Hepatocyte (in vitro differentiated cells): Measurements from ENCODE around the gene NIM1K. TPM values are rescaled to one million over a fixed set of nuclear protein-coding genes. Genes with fewer than 3 reads are reported as not detected.
"Not testable (repeated sequence)": the region's sequence is repeated elsewhere in the genome, so short reads cannot be mapped to it uniquely, and the experiment has no call there.

Experiments used
- DNase-seq: peaks from one replicate; pipeline ENCODE4 v3.0.0-alpha.2; 2016; ENCODE audit warnings: low spot score
- H2AFZ ChIP-seq: fragments of 200-600 bp; sonication (generic); 2 replicates; pipeline ENCODE4 v1.6.0; 2016; ENCODE audit warnings: antibody characterized with exemption, mild to moderate bottlenecking
- H3K27ac ChIP-seq: fragments of 200-600 bp; sonication (generic); 2 replicates; pipeline ENCODE4 v1.5.1; 2016; ENCODE audit warnings: mild to moderate bottlenecking
- H3K27me3 ChIP-seq: fragments of 200-600 bp; sonication (generic); 2 replicates; pipeline ENCODE4 v1.6.1; 2016
- H3K36me3 ChIP-seq: fragments of 200-600 bp; sonication (generic); replicated peaks from 2 replicates; pipeline ENCODE4 v1.5.1; 2016; ENCODE audit warnings: low read depth; ENCODE audit not compliant: insufficient read depth
- H3K4me1 ChIP-seq: fragments of 200-600 bp; sonication (generic); 2 replicates; pipeline ENCODE4 v1.5.1; 2016; ENCODE audit warnings: mild to moderate bottlenecking, moderate library complexity; ENCODE audit not compliant: insufficient read depth
- H3K4me2 ChIP-seq: fragments of 200-600 bp; sonication (generic); 2 replicates; pipeline ENCODE4 v1.6.0; 2016
- H3K4me3 ChIP-seq: fragments of 200-600 bp; sonication (generic); 2 replicates; pipeline ENCODE4 v1.5.1; 2016; ENCODE audit warnings: mild to moderate bottlenecking
- H3K79me2 ChIP-seq: fragments of 200-600 bp; sonication (generic); 2 replicates; pipeline ENCODE4 v1.6.0; 2017; ENCODE audit warnings: mild to moderate bottlenecking
- H3K9me2 ChIP-seq: fragments of 200-600 bp; sonication (generic); replicated peaks from 2 replicates; pipeline ENCODE4 v1.6.0; 2017; ENCODE audit warnings: mild to moderate bottlenecking; ENCODE audit not compliant: insufficient read depth
- H3K9me3 ChIP-seq: fragments of 200-600 bp; sonication (generic); 2 replicates; pipeline ENCODE4 v1.5.1; 2016; ENCODE audit warnings: low read depth, mild to moderate bottlenecking
- H4K20me1 ChIP-seq: fragments of 200-600 bp; sonication (generic); 2 replicates; pipeline ENCODE4 v1.6.0; 2016; ENCODE audit warnings: mild to moderate bottlenecking; ENCODE audit not compliant: insufficient read depth, poor library complexity, severe bottlenecking
- EZH2 ChIP-seq: fragments of 200-600 bp; sonication (generic); IDR thresholded peaks from 2 replicates; pipeline ENCODE4 v1.6.1; 2016; ENCODE audit warnings: antibody characterized with exemption, mild to moderate bottlenecking, borderline replicate concordance
- EZH2phosphoT487 ChIP-seq: fragments of 200-600 bp; sonication (generic); IDR thresholded peaks from one replicate; pipeline ENCODE4 v1.6.1; 2018; ENCODE audit warnings: antibody characterized with exemption, mild to moderate bottlenecking, low read depth, moderate library complexity; ENCODE audit not compliant: unreplicated experiment, severe bottlenecking
- WGBS: methylation state at CpG from one replicate; pipeline ENCODE4 v1.1.6; 2016; ENCODE audit warnings: low lambda C conversion rate; ENCODE audit errors: missing lambda C conversion rate; 5-methylcytosine and 5-hydroxymethylcytosine counted together
- polyA plus RNA-seq: library from polyadenylated mRNA; unstranded; fragments of >200 nt; fragmentation: Nextera tagmentation; extraction: Ambion mirVana; gene quantifications from 2 replicates; pipeline ENCODE4 v1.2.1, GENCODE V29; 2016
- total RNA-seq: library from RNA; depleted of rRNA; stranded (reverse); fragments of >200 nt; gene quantifications from 2 replicates; pipeline ENCODE4 v1.2.3, GENCODE V29; 2014
- TF ChIP-seq, protein P1 (sequence below): fragments of 200-600 bp; sonication (generic); IDR thresholded peaks from 2 replicates; pipeline ENCODE4 v1.5.1; 2016; ENCODE audit warnings: antibody characterized with exemption, mild to moderate bottlenecking; ENCODE audit not compliant: poor library complexity

Gene NIM1K
- total and polyA plus RNA-seq, 2 experiments from 2014 or later = not detected

DNA sequence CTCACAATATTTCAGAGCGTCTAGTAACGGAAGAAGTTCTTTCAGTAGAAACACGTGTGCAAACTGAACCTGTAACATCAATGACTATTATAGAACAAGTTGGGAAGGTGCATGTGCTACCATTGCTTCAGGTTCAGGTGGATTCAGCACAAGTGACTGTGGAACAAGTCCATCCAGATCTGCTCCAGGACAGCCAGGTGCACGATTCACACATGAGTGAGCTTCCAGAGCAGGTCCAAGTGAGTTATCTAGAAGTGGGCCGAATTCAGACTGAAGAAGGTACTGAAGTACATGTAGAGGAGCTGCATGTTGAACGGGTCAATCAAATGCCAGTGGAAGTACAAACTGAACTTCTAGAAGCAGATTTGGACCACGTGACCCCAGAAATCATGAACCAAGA is 17.4 kb upstream of the NIM1K start:
- Histone ChIP-seq H3K79me2 (no peaks in the 10 kb centered on the region), H3K27me3 (no peaks in the 10 kb centered on the region), H3K4me3 (no peak overlapping the region), H2AFZ (no peak overlapping the region), H3K4me2 (no peak overlapping the region), H3K4me1 (no peaks in the 10 kb centered on the region), H3K9me2 (no peaks in the 10 kb centered on the region), H3K36me3 (no peaks in the 10 kb centered on the region), H3K27ac (no peak overlapping the region), H3K9me3 (no peaks in the 10 kb centered on the region), H4K20me1 (no peaks in the 10 kb centered on the region)
- WGBS = 92% methylated on average over 7 of the region's 7 CpGs
- TF ChIP-seq EZH2phosphoT487 (no peak), EZH2 (no peak)
- TF ChIP-seq, protein P1, sequence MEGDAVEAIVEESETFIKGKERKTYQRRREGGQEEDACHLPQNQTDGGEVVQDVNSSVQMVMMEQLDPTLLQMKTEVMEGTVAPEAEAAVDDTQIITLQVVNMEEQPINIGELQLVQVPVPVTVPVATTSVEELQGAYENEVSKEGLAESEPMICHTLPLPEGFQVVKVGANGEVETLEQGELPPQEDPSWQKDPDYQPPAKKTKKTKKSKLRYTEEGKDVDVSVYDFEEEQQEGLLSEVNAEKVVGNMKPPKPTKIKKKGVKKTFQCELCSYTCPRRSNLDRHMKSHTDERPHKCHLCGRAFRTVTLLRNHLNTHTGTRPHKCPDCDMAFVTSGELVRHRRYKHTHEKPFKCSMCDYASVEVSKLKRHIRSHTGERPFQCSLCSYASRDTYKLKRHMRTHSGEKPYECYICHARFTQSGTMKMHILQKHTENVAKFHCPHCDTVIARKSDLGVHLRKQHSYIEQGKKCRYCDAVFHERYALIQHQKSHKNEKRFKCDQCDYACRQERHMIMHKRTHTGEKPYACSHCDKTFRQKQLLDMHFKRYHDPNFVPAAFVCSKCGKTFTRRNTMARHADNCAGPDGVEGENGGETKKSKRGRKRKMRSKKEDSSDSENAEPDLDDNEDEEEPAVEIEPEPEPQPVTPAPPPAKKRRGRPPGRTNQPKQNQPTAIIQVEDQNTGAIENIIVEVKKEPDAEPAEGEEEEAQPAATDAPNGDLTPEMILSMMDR = no peak
- DNase-seq = no peak

DNA sequence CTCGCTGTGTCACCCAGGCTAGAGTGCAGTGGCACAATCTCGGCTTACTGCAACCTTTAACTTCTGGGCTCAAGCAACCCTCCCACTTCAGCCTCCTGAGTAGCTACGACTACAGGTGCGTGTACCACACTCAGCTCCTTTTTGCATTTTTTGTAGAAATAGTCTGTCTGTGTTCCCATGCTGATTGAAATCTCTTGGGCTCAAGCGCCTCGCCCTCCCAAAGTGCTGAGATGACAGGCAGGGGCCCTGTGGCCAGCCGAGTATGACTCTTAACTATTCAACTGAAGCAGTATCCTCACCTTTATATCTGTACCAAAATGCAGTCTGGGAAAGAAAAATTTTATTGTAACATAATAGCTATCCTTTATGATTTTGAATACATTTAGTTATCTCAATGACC is 12.2 kb upstream of the NIM1K start:
- no peaks in the 10 kb centered on the region for H4K20me1 ChIP-seq
- H3K4me1 ChIP-seq = no peaks in the 10 kb centered on the region
- no peak overlapping the region for H3K4me2 ChIP-seq
- H2AFZ ChIP-seq = no peak overlapping the region
- H3K79me2 ChIP-seq = no peaks in the 10 kb centered on the region
- H3K36me3 ChIP-seq = no peaks in the 10 kb centered on the region
- H3K27ac ChIP-seq = no peak overlapping the region
- H3K9me2 ChIP-seq = no peaks in the 10 kb centered on the region
- no peaks in the 10 kb centered on the region for H3K27me3 ChIP-seq
- 88% methylated on average over 7 of the region's 7 CpGs for WGBS
- no peak for DNase-seq
- no peaks in the 10 kb centered on the region for H3K9me3 ChIP-seq
- H3K4me3 ChIP-seq = no peak overlapping the region
- TF ChIP-seq EZH2phosphoT487 = no peak
- TF ChIP-seq EZH2 = no peak
- TF ChIP-seq, protein P1 = no peak

DNA sequence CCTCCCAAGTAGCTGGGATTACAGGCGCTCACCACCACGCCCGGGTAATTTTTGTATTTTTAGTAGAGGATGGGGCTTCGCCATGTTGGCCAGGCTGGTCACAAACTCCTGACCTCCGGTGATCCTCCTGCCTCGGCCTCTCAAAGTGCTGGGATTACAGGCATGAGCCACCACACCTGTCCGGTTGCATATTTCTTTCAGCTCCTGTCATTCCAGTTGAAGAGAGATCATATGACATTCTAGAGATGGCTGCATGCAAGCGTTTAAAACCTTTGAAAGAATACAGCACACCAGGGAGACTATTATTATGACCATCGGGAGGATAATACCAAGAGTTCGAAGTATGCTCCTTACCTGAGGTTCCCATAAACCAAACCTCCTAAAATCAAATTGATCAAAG is 9.6 kb upstream of the NIM1K start:
- Histone ChIP-seq H3K27me3 (no peaks in the 10 kb centered on the region), H3K36me3 (no peaks in the 10 kb centered on the region), H3K4me2 (no peak overlapping the region), H3K27ac (no peak overlapping the region), H3K9me2 (no peaks in the 10 kb centered on the region), H3K9me3 (no peaks in the 10 kb centered on the region), H2AFZ (no peak overlapping the region), H3K4me1 (no peaks in the 10 kb centered on the region), H3K4me3 (no peak overlapping the region), H4K20me1 (no peaks in the 10 kb centered on the region), H3K79me2 (no peaks in the 10 kb centered on the region)
- DNase-seq = no peak
- TF ChIP-seq EZH2 (no peak), EZH2phosphoT487 (no peak)
- TF ChIP-seq, protein P1 = no peak
- 96% methylated on average over 10 of the region's 10 CpGs for WGBS

DNA sequence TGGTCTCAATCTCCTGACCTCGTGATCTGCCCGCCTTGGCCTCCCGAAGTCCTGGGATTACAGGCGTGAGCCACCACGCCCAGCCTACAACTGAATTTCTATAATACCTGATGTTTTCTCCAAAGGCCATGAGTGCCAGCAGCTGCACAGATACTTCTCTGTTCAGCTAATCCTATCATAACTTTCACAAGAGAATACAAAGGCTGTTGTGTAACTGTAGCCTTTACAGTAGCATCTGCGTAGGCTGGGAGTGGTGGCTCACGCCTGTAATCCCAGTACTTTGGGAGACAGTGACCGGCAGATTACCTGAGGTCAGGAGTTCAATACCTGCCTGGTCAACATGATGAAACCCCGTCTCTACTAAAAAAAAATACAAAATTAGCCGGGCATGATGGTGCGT is 8.9 kb upstream of the NIM1K start:
- not testable (repeated sequence) for H3K79me2 ChIP-seq, H3K9me2 ChIP-seq, H3K27me3 ChIP-seq, H3K36me3 ChIP-seq, H3K4me2 ChIP-seq, H3K27ac ChIP-seq, DNase-seq, H4K20me1 ChIP-seq, H2AFZ ChIP-seq, H3K9me3 ChIP-seq, H3K4me3 ChIP-seq, H3K4me1 ChIP-seq
- 94% methylated on average over 11 of the region's 11 CpGs for WGBS
